Psoas muscle (tissue), 8 donors: Measurements from ENCODE around the gene CEBPG. TPM values are rescaled to one million over a fixed set of nuclear protein-coding genes. Genes with fewer than 3 reads are reported as not detected.
A peak's percentile ranks its signal among the peaks of the same experiment; 100 is the strongest.

ENCODE experiments used
- ATAC-seq, 4 donors: fragments of 200-7000 bp; cut with Tn5 transposase; one replicate each; pipeline ENCODE4 v1.9.1; 2020; ENCODE audit warnings: moderate library complexity in 3 of 4, mild to moderate bottlenecking in 2 of 4
- DNase-seq, 2 donors: peaks; one replicate each; pipeline ENCODE4 v3.0.0-alpha.2; 2020
- H3K27ac ChIP-seq: fragments of 200-600 bp; one replicate; pipeline ENCODE4 v1.8.0; 2022
- H3K27me3 ChIP-seq, 3 donors: fragments of 200-600 bp in 1 of 3; one replicate each; pipeline versions ENCODE4 v1.6.1 to v1.8.0; 2013 to 2022; ENCODE audit warnings: low read length in 2 of 3, mild to moderate bottlenecking in 2 of 3, moderate library complexity in 1 of 3; ENCODE audit not compliant: insufficient read depth in 3 of 3
- H3K36me3 ChIP-seq, 2 donors: fragments of 200-600 bp in 1 of 2; one replicate each; pipeline versions ENCODE4 v1.6.1 to v1.8.0; 2013 to 2022; ENCODE audit warnings: low read depth in 1 of 2, mild to moderate bottlenecking in 1 of 2, moderate library complexity in 1 of 2; ENCODE audit not compliant: insufficient read depth in 1 of 2
- H3K4me1 ChIP-seq: fragments of 200-600 bp; one replicate; pipeline ENCODE4 v1.8.0; 2022
- H3K4me3 ChIP-seq: fragments of 200-600 bp; one replicate; pipeline ENCODE4 v1.8.0; 2022; ENCODE audit warnings: mild to moderate bottlenecking
- H3K9me3 ChIP-seq: fragments of 200-600 bp; one replicate; pipeline ENCODE4 v1.8.0; 2022
- WGBS, 3 donors: extraction: QIAGEN DNeasy Blood & Tissue Kit; methylation state at CpG; one replicate each; pipeline versions ENCODE4 v1.1.6 to v1.1.7; 2013; 5-methylcytosine and 5-hydroxymethylcytosine counted together
- intact Hi-C, 2 donors: fragments of 100-400 bp; cut with DNase I; formaldehyde crosslinking; loops; one replicate each; pipeline versions ENCODE4 v1.11.0 to v1.14.2; 2022
- polyA plus RNA-seq, 3 donors: library from polyadenylated mRNA; stranded (reverse); fragments of 200-250 nt; gene quantifications; one replicate each; pipeline ENCODE4 v1.2.3, GENCODE V29; 2013
- total RNA-seq, 4 donors: library from RNA; stranded (reverse); fragmentation: NEBNext Ultra II Directional in 2 of 4; extraction: Animal tissue kit (Norgen Biotek cat#: 25700) in 2 of 4; gene quantifications; one replicate each; pipeline versions ENCODE4 v1.2.1 to v1.2.4, GENCODE V29; 2021 to 2023
- TF ChIP-seq, protein P1 (sequence below): fragments of 200-600 bp; IDR thresholded peaks from one replicate; pipeline ENCODE4 v1.8.0; 2022; ENCODE audit warnings: antibody characterized with exemption
- donor health status: healthy with polysubstance abuse.
- donor health status: DM: no; HTN: no; CAD: no; lungs with moderate emphysema.
- donor health status: Bipolar disorder and iron deficiency.
- donor health status: healthy.
- donor health status: DM: yes; HTN: yes; CAD: no.
- donor health status: DM: no; HTN: no; CAD: no.
- donor health status: DM: no; HTN: no; CAD: no.
- donor health status: DM: yes; HTN: yes; CAD: no.

The CEBPG gene
- total and polyA plus RNA-seq, 7 donors: 29.9 to 95.7 (median 50.1) TPM

DNA sequence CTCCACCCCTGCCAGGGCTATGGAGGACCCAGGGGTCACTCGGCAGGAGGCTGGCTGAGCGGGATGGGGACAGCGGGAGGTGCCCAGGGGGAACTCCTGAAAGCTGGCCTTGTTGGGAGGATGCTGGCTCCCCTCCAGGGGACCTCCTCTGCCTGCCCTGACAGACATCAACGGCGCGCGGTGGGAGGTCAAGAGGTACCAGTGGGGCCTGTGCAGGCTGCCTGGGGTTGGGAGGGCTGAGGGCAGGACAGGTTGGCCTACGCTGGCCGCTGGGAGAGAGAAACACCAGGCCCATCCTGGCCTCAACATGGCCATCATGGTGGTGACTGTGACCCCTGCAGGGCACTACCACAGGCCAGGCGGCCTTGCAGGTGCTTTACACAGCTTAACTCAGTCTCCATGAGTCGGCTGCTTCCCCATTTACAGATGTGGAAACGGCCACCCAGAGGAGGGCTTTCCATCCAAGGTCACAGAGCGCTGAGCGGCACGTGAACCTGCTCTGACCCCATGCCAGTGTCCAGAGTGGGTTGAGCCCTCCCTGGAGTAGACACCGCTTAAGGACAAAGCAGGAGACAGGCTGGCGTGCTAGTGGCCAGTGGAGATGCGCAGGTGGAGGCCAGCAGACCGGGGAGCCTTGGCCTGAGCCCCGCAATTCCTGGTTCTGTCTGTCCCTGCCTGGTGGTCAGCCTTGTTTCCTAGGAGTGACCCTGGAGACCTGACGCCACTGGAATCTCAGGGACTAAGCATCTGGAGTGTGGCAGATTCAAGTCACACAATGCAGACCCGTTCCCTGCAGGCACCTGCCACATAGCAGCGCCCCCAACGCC, 27.6 kb downstream of the CEBPG start:
- TF ChIP-seq, protein P1, sequence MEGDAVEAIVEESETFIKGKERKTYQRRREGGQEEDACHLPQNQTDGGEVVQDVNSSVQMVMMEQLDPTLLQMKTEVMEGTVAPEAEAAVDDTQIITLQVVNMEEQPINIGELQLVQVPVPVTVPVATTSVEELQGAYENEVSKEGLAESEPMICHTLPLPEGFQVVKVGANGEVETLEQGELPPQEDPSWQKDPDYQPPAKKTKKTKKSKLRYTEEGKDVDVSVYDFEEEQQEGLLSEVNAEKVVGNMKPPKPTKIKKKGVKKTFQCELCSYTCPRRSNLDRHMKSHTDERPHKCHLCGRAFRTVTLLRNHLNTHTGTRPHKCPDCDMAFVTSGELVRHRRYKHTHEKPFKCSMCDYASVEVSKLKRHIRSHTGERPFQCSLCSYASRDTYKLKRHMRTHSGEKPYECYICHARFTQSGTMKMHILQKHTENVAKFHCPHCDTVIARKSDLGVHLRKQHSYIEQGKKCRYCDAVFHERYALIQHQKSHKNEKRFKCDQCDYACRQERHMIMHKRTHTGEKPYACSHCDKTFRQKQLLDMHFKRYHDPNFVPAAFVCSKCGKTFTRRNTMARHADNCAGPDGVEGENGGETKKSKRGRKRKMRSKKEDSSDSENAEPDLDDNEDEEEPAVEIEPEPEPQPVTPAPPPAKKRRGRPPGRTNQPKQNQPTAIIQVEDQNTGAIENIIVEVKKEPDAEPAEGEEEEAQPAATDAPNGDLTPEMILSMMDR: no peak
- no peaks in the 10 kb centered on the region for H3K27me3 ChIP-seq
- H3K9me3 ChIP-seq: no peaks in the 10 kb centered on the region
- ATAC-seq: no peak
- H3K36me3 ChIP-seq: no peaks in the 10 kb centered on the region
- H3K4me1 ChIP-seq: peaks cover 10% of the 10 kb centered on the region
- 89 to 91% (median 90%) methylated on average over 24 of the region's 24 CpGs for WGBS, 3 donors
- intact Hi-C loops: no loop called here
- no peak overlapping the region for H3K27ac ChIP-seq
- no peak overlapping the region for H3K4me3 ChIP-seq
- peak in 1 of 2 donors; percentile 45 for DNase-seq

DNA sequence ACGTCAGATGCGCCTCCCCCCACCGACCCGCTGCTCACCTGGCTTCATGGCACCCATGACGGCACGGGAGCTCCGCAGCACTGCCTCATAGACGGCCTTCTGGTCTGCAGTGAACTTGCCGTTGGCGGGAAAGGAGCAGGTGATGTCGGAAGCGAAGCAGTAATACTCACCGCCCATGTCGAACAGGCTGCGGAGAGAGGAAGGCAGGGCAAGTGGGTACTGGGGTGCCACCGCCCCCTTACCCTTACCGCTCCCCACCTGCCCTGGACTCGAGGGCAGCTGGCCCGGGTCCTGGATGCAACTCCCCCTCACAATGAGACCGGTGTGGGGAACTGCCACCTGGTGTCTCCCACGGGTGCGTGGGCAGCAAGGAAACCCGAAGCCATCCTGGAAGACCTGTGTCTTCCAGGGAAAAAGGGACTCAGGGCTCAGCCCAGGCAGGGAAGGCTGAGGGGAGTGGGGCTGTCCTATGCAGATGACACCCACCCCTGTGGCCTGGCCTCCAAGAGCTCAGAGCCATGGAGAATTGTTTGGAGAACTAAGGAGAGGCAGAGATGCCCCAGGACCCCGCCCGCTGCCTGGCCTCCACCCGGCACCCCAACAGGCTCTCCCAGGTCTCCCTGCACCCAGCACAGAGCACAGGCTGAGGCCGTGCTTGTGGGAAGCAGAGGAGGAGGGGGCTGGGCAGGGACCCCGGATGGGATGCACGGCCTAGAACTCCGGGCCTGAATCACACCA, 28.3 kb downstream of the CEBPG start:
- ATAC-seq: no peak
- H3K4me1 ChIP-seq: peaks cover 5% of the 10 kb centered on the region
- intact Hi-C loops: no loop called here

DNA sequence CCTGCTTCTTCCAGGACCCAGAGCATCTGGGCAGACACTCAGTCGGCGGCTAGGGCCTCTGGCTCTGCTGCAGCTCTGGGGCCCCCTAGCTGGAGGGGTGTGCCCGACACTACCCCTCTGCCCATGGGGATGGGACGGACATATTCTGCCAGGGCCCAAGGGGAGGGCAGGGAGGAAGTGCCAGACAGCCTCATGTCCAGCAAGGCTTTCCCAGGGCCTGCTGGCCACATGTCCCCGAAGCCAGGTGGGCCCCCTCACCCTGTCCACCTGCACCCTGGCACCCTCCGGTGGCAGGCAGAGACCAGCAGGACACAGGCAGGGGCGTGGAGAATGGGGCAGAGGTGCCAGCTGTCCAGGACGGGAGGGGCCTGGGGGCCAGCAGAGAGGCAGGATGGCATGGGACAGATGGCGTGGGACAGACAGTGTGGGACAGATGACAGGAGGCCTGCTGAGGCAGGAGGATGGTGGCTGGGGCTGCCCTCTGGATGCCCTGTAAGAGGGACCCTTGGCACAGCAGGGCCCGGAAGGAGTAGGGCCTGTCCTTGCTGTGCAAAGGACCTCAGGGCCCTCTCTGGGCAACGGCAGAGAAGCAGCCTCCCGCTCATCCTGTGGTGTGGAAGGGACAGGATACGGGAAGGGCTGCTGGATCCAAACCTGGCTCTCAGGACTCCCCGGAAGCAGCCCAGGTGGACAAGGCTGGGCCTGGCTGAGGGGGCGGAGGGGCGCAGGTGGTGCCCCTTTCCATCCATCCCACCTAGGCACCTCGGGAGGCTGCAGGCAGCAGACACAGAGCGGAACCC, 29.1 kb downstream of the CEBPG start:
- Histone ChIP-seq H3K4me3 (no peak overlapping the region), H3K36me3 (no peaks in the 10 kb centered on the region), H3K4me1 (peaks cover 3% of the 10 kb centered on the region), H3K27me3 (no peaks in the 10 kb centered on the region), H3K27ac (no peak overlapping the region), H3K9me3 (no peaks in the 10 kb centered on the region)
- TF ChIP-seq, protein P1: peak; percentile 17
- WGBS, 3 donors: 66 to 70% (median 69%) methylated on average over 17 to 18 of the region's 18 CpGs
- peak in 1 of 4 donors; percentile 15 for ATAC-seq
- DNase-seq: peak in 1 of 2 donors; percentile 50
- intact Hi-C loops: no loop called here

More for the DNA sequence above, 28.3 kb downstream of the CEBPG start:
- no peak overlapping the region for H3K4me3 ChIP-seq
- no peaks in the 10 kb centered on the region for H3K9me3 ChIP-seq
- TF ChIP-seq, protein P1: no peak
- DNase-seq: peak in 1 of 2 donors; percentile 49
- H3K36me3 ChIP-seq: no peaks in the 10 kb centered on the region
- H3K27me3 ChIP-seq: no peaks in the 10 kb centered on the region
- 86 to 89% (median 86%) methylated on average over 30 of the region's 30 CpGs for WGBS, 3 donors
- H3K27ac ChIP-seq: no peak overlapping the region

DNA sequence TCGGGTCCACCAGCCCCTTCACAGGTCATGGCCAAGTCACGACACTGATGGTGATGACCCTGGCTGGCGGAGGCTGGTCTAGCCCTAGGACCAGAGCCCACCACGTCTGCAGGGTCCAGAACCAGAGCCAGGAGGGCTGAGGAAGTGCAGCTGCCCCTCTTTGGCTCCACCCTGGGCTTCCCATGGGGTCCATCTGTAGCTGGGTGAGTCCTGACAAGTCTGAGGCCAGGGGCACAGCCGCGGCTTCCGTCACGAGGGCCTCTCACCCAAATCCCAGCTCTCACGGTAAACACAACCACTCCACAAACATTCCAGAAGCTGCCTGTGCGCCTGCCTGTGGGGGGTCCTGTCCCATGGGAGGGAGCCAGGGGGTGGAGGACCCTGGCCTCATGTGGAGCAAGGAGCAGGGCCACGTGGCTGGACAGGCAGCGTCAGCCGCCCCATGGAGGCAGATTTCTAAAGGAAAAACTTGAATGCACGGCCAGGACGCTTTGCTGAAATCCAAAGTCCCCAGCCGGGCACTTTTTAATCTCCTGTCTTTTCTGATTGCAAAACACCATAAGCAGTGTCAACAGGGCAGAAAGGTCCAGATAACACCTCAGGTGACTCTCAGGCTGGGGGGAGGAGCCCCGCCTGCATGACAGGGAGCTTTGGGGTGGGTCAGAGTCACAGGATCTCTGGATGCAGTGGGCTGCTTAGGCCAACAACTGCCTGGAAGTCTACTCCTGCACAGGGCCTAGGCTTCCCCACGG, 29.9 kb downstream of the CEBPG start:
- TF ChIP-seq, protein P1: no peak
- Histone ChIP-seq H3K9me3 (no peaks in the 10 kb centered on the region), H3K27ac (no peak overlapping the region), H3K4me3 (no peak overlapping the region), H3K27me3 (no peaks in the 10 kb centered on the region), H3K36me3 (no peaks in the 10 kb centered on the region), H3K4me1 (peaks cover 3% of the 10 kb centered on the region)
- DNase-seq: peak; percentile 7 to 55
- WGBS, 3 donors: 81 to 89% (median 86%) methylated on average over 17 to 18 of the region's 18 CpGs
- intact Hi-C loops: no loop called here
- ATAC-seq: no peak
